ENCODE results near the gene RREB1. TPM values are rescaled to one million over a fixed set of nuclear protein-coding genes. Genes with fewer than 3 reads are reported as not detected.

RREB1 gene
- total RNA-seq, 1 donor from 2014 or later = 26.9 TPM

DNA sequence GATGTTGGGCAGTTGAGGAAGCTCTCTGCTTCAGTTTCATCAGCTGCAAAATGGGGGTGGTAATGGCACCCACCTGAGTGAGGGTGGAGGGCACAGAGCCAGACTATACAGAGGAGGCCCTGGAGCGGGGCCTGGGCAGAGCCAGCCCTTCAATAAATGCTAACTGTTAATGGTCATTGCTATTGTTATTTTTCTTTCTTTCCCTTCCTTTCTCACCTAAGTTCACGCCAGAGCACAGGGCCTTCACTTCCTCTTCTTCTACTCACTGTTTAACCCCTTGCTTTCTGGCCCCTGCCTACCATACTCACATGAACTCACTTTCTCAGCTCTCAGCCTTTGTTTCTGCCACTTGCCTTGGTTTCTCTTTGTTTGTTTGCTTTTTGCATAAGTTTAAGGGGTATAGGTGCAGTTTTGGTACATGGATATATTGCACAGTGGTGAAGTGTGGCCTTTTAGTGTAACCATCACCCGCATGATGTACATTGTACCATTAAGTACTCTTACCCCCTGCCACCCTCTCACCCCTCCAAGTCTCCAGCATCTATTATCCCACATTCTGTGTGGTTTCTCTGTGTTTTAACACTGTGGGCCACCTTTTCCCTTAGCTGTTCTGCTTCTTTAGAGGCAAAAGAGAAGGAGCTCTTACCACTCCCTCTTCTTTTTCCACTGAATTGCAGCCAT, 7.5 kb upstream of the RREB1 start:
- intact Hi-C loops (cut with micrococcal nuclease) = loop anchor here (10.0 kb wide), 1 partner anchor 445 kb away; no protein-coding TSS in a partner anchor

DNA sequence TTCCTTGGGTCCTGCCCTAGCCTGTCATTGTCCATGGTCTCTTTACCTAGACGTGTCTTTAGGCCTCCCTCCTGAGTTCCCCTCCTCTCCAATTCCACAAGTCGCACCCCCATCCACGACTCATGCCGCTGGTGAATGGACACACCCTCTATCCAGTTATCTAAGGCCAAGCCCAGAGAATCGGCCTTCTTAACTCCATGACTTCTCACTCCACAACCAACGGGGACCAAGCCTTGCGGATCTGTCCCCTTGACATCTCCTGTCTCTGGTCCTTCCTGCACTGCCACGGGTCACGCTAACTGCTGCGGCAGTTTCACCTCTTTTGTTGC, 7.0 kb upstream of the RREB1 start:
- intact Hi-C loops (cut with micrococcal nuclease) = loop anchor here (10.0 kb wide), 1 partner anchor 446 kb away; no protein-coding TSS in a partner anchor

DNA sequence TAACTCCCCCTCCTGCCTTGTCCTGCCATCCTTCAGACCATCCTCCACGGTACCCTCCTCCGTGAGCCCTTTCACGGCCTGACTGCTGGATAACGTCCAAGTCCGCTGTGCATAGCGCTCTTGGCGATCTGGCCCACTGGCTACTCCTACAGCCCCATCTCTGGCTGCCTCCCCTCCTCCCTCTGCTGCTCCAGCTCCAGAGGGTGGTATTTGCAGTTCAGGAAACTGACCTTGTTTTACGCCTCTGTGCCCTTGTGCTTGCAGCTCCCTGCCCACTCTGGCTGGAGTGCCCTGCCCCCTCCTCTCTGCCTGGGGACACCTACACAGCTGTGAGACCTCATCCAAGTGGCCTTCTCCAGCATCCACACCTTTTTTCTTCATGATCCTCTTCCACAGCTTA, 6.5 kb upstream of the RREB1 start:
- intact Hi-C loops (cut with micrococcal nuclease) = loop anchor here (10.0 kb wide), 1 partner anchor 446 kb away; no protein-coding TSS in a partner anchor

DNA sequence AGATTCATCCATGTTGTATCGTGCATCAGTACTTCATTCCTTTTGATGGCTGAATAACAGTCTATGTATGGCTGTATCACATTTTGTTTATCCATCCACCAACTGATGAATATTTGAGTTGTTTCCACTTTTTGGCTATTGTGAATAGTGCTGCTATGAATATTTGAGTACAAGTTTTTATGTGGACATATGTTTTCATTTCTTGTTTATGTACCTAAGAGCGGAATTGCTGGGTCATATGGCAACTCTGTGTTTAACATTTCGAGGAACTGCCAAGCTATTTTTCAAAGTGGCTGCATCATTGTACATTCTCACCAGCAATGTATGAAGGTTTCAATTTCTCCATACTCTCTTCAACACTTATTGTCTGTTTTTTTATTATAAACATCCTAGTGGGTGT, 3.0 kb upstream of the RREB1 start:
- intact Hi-C loops (cut with micrococcal nuclease) = loop anchor here (5.0 to 10.0 kb wide), 2 partner anchors 138 to 450 kb away; no protein-coding TSS in a partner anchor

DNA sequence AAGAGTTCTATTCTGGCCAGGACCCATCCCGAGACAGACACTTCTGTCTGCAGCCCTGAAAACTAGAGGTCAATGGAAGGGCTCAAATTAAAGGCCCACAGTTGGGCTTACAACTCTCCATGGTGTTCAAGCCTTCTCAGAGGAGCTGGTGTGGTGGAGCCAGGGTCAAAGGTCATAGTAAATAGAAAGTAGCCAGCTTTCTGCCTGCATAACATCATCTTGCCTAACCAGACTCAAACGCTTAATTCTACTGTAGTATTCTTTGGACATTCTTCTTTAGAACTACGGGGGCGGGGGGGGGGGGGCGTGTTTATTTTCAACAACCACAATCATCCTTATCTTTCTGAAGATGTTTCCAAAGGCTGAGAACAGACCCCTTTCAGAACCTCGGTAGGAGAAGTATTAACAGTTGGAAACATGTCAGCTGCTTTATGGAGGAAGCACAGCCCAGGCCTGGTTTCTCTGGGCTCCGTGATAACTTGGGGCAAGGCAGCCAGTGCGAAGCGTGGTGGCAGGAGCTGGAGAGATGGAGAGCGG, 1.5 kb upstream of the RREB1 start:
- intact Hi-C loops (cut with micrococcal nuclease) = loop anchor here (2.0 to 10.0 kb wide), 5 partner anchors 19 to 451 kb away; partner anchors contain the start of gene SSR1

DNA sequence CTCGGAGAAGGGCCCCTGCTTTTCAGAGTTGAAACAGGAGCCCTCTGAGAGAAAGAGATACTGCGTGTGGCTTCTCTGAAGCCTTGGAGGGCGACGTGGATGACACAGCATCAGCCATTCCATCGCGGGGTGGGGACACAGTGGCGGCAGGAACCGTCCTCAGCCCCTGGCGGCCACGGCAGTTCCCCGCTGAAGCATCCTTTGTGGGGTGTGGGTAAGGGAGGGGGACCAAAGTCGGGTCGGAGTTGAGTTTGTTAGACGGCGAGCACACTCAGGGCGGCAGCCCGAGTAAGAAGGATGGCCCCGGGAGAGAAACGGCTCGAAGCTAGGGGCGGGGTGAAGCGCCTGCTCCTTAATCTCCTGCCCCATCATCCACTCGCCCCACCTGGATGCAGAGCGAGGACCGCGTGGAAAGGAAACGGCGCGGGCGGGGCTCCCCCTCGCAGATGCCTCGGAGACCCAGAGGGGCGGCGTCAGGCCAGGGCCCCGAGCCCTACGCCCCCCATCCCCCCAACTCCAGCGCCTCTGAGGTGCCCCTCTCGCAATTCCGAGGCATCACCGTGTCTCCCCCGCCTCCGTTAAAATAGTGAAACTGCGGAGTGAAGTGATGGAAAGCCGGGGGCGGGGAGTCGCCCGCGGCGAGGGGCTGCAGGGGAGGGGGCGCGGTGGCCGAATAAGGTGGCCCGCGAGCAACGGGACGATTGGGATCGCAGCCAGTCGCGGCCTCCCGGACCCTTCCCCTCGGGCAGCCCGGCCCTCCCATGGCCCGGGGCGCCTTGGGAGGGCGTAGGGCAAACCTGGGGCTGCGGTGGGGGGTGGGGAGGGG, 796 bp upstream of the RREB1 start:
- intact Hi-C loops (cut with micrococcal nuclease) = loop anchor here (2.0 to 10.0 kb wide), 5 partner anchors 20 to 452 kb away; partner anchors contain the start of gene SSR1

DNA sequence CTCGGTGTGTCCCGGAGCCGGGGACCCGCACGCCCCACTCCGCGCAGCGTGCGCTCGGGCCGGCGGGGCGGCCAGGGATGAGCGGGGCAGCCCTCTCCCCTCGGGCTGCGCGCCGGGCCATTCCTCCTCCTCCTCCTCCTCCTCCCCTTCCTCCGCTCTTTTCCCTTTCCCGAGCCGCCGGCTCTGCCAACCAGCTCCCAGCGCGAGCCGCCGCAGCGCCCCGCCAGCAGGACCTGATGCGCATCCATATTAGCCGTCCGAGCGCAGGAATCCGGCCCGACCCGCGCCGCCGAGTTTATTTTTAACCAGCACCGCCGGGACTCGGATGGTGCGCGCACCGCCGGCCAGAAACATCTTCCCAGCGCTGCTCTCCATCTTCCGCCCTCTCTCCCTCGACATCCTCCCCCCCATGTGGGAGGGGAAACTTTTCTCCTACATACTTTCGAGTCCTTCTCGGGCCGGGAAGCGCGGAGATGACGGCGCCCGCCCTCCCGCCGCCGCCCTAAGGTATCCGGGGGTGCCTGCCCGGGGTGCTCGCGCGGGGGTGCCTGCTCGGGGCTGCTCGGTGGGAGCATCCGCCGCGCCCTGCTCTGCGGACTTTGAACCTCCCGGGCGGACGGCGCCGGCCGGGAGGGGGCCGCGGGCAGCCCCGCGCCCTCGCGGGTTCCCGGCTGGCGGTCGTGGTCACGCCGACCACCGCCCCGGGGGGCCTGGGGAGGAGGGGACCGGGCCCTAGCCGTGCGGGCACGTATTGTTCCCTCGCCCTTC, 619 bp downstream of the RREB1 start:
- intact Hi-C loops (cut with micrococcal nuclease) = loop anchor here (5.0 to 10.0 kb wide), 2 partner anchors 134 to 454 kb away; no protein-coding TSS in a partner anchor

DNA sequence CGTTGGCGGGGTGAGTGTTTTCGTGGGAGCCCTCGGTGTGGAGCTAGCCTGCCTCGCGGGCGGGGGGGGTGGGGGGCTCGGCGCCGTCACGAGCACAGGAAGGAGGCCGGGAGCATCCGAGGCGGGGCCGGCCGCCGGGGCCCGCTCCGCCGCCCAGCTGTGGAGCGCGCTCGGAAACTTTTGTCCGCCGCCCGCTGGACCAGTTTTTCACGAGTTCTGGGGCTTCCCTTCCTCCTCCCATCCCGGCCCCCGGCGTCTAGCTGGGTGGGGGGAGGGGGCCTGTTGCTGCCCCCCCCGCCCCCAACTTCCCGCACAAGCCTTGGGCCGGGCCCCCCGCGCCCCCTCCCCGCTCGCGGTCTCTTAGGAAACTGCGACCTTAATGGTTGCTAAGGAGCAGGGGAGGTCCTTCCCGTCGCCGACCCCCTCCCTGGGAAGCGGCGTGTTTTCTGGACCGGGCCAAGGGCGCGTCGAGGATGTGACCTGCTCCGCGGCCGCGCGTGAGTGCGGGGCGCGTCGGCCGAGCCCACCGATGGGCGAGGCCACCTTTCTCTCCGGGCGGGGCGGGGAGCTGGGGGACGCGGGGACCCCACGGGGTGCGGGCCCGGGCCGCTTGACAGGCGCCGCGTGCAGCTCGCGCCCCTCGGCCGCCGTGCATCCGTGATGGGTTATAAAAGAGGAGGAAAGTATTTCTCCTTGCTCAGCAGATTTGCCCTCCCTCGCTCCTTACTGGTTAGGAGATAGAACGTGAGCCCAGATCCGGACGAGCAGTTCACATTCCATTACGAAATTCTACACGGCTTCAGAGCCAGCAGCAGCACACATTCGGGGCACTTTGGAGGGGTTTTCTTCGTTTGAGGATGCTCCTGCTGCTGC, 1.4 kb downstream of the RREB1 start:
- intact Hi-C loops (cut with micrococcal nuclease) = loop anchor here (1.0 to 10.0 kb wide), 3 partner anchors 28 to 454 kb away; no protein-coding TSS in a partner anchor

DNA sequence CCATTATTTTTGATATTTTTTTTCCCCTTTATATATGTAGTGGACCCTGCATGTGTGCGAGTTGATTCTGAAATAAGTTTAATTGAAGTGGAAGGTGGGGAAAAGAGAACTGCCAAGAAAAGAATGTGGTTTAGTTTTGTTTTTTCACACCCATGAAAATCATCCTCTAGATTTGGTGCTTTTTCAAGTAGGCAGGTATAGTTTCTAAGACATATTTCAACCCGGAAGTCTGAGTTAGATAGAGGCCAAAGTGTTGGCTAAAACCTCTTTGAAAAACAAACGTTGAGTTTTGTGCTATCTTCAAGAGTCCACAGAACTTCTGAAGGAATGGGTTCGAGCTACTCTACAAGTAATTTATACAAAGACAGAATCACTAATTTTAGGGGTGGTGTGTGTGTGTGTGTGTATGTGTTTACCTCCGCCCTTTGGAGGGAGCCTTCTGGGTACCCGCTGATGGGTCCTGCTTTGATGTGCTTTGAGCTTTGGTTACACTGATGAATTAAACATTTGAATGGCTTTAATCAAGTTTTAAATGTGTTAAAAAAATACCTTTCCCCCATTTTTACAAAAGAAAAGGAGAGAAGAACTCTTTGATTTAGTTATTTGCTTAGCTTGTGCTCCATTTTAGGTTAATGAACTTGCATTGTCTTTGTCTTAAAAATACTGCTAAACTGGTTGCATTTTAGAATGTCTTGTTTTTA, 2.5 kb downstream of the RREB1 start:
- intact Hi-C loops (cut with micrococcal nuclease) = loop anchor here (5.0 kb wide), 1 partner anchor 617 kb away; the partner anchor contains the start of gene BMP6

DNA sequence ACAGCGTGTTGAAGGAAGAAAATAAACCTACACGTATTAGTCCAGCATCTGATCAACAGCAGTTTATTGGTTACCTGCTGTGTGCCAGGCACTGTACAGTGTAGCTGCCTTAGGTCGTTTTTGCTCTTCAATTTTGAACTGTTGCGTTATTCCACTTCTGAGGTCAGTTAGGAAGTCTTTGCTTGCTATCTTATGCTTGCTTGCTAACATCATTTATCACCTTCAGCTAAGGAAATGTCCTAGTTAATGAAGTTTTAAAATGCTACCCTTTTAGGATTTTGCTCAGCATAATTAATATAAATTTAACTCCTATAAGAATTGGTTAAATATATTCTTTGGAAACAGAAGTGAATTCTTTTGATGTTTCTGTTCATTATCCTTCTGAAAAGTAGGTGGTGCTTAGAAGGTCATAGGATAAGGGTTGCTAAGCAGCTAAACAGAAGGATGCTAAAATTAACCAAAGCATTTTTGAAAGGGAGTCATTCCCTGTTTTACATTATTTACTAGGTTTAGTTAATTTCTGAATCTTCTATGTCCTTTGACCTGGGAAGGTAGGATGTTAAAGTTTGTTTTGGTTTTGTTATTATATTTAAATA, 3.4 kb downstream of the RREB1 start:
- intact Hi-C loops (cut with micrococcal nuclease) = loop anchor here (5.0 kb wide), 1 partner anchor 616 kb away; the partner anchor contains the start of gene BMP6

DNA sequence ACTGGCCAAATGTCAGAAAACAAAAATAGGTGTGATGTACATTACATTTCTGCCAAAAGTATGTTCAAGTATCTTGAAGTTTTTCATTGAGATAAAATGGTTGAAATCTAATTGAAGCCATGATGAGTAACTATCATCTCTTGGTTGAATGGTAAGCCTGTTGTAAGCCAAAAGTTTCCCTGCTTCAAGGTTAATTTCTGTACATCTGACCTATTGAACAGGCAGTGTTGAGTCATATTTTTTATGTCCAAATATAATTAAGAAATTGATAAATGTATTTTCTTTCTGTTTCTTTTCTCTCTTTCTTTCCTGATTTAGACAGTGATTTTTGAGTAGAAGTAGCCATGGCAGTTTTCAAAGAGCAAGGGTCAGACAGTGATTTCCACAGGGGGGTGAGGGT, 4.4 kb downstream of the RREB1 start:
- intact Hi-C loops (cut with micrococcal nuclease) = loop anchor here (5.0 kb wide), 1 partner anchor 615 kb away; the partner anchor contains the start of gene BMP6

DNA sequence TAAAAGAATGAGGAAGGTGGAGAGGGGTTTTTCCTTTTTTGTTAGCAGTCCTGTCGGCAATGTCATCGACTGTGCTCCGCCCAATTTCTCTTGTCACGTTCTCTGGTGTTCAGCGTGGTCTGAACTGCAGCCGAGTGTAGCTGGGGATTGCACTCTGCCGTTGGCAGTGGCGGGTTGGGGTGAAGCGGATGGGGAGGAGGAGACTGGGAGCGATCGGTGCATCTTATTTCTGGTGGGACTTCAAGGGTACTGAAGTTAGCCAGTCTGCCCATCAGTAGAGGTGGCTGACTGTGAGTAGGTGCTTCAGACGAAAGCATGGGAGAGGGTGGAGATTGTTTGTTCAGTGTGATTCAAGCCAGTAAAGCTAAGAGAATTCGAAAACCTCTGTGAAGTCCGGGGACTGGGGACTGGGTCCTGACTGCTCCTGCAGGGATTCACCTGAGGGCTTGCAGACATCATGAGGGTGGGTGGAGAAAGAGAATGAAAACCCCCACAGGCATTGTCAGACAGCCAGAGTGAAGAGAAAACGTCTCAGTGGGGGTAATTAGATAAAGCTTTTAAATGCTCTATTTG, 5.1 kb downstream of the RREB1 start:
- intact Hi-C loops (cut with micrococcal nuclease) = loop anchor here (5.0 kb wide), 1 partner anchor 614 kb away; the partner anchor contains the start of gene BMP6

DNA sequence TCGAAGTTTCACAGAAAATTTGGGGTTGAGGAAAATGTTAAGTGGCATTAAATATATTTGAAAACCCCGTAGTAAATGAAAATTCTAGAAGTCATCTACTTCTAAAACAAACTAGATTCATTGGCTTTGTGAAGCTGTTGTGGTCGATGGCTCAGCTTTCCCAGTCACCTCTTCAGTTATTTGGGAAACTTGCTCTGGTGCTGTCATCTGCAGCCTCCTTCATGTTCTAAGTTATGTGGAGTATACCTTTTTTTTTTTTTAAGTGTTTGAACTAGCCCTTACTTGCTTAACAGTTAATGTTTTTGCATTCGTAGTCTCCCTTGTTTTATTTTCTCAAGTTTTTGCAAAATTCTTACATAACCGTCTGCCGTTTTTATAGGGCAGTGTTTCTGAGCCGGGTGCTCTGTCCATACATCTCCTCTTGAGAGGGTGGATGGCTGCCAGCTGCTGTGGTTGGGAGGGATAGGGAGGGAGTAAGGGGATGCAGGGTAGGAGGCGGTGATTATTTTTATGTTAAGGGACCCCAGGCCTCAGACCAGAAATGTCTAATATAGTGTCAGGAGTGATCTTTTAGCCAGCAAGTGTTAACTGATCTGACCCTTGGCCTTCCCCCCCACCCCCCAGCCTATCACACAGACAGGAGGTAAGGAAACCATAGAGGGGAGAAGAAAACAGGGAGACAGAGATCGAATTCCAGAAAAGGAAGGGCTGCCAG, 7.1 kb downstream of the RREB1 start:
- intact Hi-C loops (cut with micrococcal nuclease) = loop anchor here (5.0 kb wide), 1 partner anchor 612 kb away; the partner anchor contains the start of gene BMP6

DNA sequence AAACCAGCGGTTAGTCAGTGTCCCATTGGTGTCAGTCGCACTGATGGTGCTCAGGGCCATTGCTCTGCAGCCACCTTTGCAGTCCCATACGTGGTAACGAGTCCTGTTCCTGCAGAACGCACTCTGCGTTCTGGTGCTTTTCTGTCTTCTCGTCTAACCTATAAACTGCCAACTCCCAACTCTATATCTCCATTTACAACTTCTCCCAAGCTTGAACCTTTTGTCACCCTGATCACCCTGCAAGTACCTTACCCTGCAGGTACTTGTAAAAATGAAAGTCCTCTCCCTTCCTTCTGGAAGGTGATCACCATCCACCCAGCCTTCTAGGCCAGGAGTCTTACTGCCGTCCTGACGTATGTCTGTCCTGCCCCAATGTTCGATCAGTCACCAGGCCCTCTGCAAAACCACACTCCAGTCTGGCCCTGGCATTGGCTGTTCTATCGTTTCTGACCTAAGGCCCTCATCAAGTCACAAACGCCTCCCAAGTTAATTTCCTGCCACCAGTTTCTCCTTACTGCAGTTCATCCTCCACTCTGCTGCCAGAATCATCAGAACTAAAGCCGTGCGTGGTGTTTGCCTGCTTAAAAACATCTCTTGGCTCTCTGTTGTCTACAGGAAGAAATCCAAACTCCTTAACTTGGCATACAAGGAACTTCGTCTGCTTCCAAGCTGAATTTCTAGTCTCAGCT, 7.9 kb downstream of the RREB1 start:
- intact Hi-C loops (cut with micrococcal nuclease) = no loop called here

DNA sequence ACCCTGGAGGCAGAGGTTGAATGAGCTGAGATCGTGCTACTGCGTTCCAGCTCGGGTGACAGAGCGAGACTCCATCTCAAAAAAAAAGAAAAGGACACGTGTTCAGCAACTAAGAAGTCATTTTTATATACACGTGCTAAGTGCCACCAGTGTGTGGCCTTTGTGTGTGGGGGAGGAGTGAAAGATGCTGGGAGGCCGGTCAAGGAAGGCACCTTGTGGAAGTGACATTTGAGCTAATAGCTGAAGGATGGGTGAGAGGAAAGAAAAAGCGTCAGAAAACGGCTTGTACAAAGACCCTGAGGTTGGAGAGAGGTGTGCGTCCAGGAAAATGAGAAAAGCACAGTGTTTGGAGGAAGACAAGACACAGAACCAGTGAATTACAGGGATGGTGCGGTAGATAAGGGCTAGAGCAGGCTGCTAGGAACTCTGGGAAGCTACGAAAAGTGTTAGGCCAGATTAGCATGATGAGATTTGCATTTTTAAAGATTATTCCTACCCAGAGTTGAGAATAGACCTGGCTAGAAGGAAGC, 11.6 kb downstream of the RREB1 start:
- intact Hi-C loops (cut with micrococcal nuclease) = no loop called here

DNA sequence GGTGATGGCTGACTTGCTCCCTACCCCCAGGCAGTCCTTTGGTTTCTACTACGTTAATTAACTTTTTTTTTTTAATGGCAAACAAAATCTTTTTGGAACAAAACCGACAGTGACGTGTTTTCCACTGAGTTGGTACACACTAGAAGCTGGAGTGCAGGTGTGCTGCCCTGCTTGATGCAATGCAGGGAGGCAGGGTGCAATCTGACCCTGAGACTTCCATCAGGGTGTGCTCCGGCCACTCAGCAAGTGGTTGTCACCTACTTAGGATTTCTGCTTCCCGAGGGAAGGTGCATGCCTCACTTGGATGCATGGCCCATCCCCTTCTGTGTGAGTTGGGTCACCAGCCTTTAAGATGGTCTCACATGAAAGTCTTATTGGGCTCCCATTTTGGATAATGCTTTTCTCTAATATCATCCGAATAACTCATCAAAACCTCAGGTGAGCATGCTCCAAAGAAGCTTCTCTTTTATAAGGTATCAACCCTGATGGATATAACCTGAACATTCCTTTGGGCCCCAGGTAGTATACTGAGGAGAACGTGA, 14.0 kb downstream of the RREB1 start:
- intact Hi-C loops (cut with micrococcal nuclease) = no loop called here

DNA sequence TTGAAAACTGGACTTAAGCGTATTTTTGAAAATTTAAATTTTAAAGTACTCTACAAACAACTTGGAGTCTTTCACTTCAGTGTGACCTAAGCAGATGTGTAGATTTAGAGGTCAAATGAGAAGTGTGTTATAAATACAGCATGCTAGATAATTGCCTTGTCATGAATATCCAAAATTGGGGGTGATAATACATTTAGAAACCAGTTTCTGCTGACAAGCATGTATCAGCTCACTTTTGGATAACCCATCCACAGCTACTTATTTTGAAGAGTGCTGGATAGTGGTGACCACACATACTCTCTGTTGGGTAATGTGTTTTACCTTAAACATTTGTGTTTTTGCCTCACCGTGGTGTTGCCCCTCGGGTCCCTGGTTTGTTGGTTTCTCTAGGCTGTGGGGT, 14.9 kb downstream of the RREB1 start:
- intact Hi-C loops (cut with micrococcal nuclease) = no loop called here
